Measurements from ENCODE around the gene CYP20A1. TPM values are rescaled to one million over a fixed set of nuclear protein-coding genes. Genes with fewer than 3 reads are reported as not detected.
"Not testable (repeated sequence)": the region's sequence is repeated elsewhere in the genome, so short reads cannot be mapped to it uniquely, and the experiment has no call there.

The CYP20A1 gene
- total RNA-seq, 1 donor from 2014 or later, result 23.1 TPM

DNA sequence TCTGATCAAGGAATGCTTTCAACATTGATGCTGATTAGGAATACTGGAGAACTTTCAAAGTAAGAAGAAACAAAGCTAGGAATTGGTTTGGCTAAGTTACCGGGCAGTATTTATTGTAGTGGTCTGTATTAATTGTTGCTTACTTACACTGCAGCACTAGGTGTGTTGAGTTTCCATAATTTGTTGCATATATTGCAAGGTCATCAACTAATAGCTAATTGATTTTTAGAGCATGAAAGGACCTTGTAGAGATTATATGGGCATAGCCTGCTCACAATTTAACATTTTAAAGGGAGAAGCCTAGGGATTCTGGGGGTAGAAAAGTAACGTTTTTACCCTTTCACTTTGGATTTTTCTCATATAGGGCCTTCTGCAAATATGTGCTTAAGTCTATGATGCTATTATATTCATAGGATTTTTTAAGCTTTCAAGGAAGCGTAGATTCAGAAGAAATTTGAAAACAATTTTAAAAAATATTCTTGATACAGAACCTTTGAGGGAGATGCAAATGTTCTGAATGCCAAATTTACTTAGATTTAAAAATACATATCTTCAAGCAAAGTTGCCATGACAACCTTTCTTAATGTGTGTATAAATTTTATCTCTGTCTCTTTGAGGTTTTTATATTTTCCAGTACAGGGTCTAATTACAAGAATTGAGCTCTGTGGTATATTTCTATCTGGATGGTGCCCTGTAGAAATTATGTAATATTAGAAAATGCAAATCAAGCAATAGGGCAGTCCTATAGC, 72.0 kb downstream of the CYP20A1 start:
- DNase-seq (ENCODE audit: low spot score), result no peak
- H3K36me3 Mint-ChIP-seq (ENCODE audit: low read depth), result peaks cover 12% of the 10 kb centered on the region
- H3K27ac Mint-ChIP-seq, result no peak overlapping the region
- H3K9me3 Mint-ChIP-seq, result no peaks in the 10 kb centered on the region
- H3K4me1 Mint-ChIP-seq (ENCODE audit: low read depth), result peaks cover 5% of the 10 kb centered on the region
- no peak overlapping the region for H3K4me3 Mint-ChIP-seq
- intact Hi-C loops (cut with micrococcal nuclease), result no loop called here
- no peaks in the 10 kb centered on the region for H3K27me3 Mint-ChIP-seq (ENCODE audit: insufficient read depth)

- Mint-ChIP-seq H3K4me1 (ENCODE audit: low read depth) (peaks cover 34% of the 10 kb centered on the region), H3K27ac (no peak overlapping the region), H3K27me3 (ENCODE audit: insufficient read depth) (peaks cover under 1% of the 10 kb centered on the region), H3K9me3 (no peaks in the 10 kb centered on the region), H3K4me3 (no peak overlapping the region), H3K36me3 (ENCODE audit: low read depth) (peaks cover 10% of the 10 kb centered on the region)
- no peak for DNase-seq (ENCODE audit: low spot score)
- intact Hi-C loops (cut with micrococcal nuclease), result loop anchor here (5.0 kb wide), 2 partner anchors 314 to 486 kb away; partner anchors contain the start of gene NBEAL1
These were observed 87.5 kb downstream of the CYP20A1 start for GRCh38 chr2:203326356-203326755.

DNA sequence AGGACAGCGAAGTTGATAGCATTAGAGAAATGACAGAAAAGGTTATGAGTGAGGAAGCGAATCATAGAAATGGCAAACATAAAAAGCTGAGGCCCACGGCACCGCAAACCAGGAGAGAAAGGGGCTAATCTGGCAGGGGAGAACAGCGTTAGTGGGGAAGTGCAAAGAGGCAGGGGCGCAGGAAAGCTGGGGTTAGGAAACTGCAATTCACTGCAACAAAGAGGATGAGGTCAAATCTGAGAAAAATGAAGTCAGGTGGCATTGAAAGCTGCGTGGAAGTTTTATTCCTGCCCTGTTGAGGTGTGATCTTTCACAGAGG, 88.7 kb downstream of the CYP20A1 start:
- peaks cover 34% of the 10 kb centered on the region for H3K4me1 Mint-ChIP-seq (ENCODE audit: low read depth)
- H3K9me3 Mint-ChIP-seq, result no peaks in the 10 kb centered on the region
- intact Hi-C loops (cut with micrococcal nuclease), result loop anchor here (5.0 kb wide), 2 partner anchors 315 to 485 kb away; partner anchors contain the start of gene NBEAL1
- peak overlapping the region; percentile 91 for H3K27ac Mint-ChIP-seq
- H3K4me3 Mint-ChIP-seq, result peak overlapping the region; percentile 94
- H3K36me3 Mint-ChIP-seq (ENCODE audit: low read depth), result peaks cover 10% of the 10 kb centered on the region
- no peaks in the 10 kb centered on the region for H3K27me3 Mint-ChIP-seq (ENCODE audit: insufficient read depth)
- no peak for DNase-seq (ENCODE audit: low spot score)

GRCh38 chr2:203327901-203328759, 89.3 kb downstream of the CYP20A1 start, which contains the start of gene ABI2:
Gene ABI2 (plus strand): TSS chr2:203328394. CDS start chr2:203328515, 121 bp downstream.
- no peaks in the 10 kb centered on the region for H3K9me3 Mint-ChIP-seq
- DNase-seq (ENCODE audit: low spot score), result peak; percentile 60
- H3K4me1 Mint-ChIP-seq (ENCODE audit: low read depth), result peaks cover 34% of the 10 kb centered on the region
- H3K27me3 Mint-ChIP-seq (ENCODE audit: insufficient read depth), result no peaks in the 10 kb centered on the region
- H3K27ac Mint-ChIP-seq, result peak within 1 kb of the TSS; percentile 91
- H3K4me3 Mint-ChIP-seq, result peak within 1 kb of the TSS; percentile 94
- H3K36me3 Mint-ChIP-seq (ENCODE audit: low read depth), result peaks cover 10% of the 10 kb centered on the region
- intact Hi-C loops (cut with micrococcal nuclease), result loop anchor here (1.0 to 5.0 kb wide), 4 partner anchors 89 to 484 kb away; partner anchors contain the start of genes CYP20A1, NBEAL1 and WDR12

- H3K4me1 Mint-ChIP-seq (ENCODE audit: low read depth), result peaks cover 38% of the 10 kb centered on the region
- peak; percentile 36 for DNase-seq (ENCODE audit: low spot score)
- peaks cover 10% of the 10 kb centered on the region for H3K36me3 Mint-ChIP-seq (ENCODE audit: low read depth)
- H3K9me3 Mint-ChIP-seq, result no peaks in the 10 kb centered on the region
- no peaks in the 10 kb centered on the region for H3K27me3 Mint-ChIP-seq (ENCODE audit: insufficient read depth)
- peak overlapping the region; percentile 90 for H3K4me3 Mint-ChIP-seq
- intact Hi-C loops (cut with micrococcal nuclease), result loop anchor here (1.0 to 5.0 kb wide), 4 partner anchors 90 to 483 kb away; partner anchors contain the start of genes CYP20A1, NBEAL1 and WDR12
- peak overlapping the region; percentile 79 for H3K27ac Mint-ChIP-seq
These were observed 90.1 kb downstream of the CYP20A1 start for GRCh38 chr2:203328760-203329540.

DNA sequence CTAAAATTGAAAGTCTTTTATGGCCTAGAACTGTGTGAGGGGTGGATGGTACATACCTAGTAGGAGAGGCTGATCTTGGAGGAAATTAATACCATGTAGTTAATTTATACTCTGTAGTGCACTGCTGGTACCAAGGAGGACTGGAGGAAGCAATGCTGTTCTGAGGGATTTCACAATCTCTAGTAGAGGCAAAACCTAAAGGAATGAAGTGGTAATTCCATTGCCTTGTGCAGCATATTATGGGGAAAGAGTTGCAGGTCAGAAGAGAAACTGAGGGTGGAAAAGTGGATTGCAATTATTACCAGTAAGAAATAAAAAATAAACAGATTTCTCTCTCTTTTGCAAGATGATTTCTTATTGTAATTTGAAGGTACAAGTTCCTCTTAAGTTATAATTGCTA, 91.6 kb downstream of the CYP20A1 start:
- Mint-ChIP-seq H3K9me3 (no peaks in the 10 kb centered on the region), H3K4me3 (peak overlapping the region; percentile 90)

GRCh38 chr2:203338322-203338721, 99.5 kb downstream of the CYP20A1 start:
- Mint-ChIP-seq H3K27ac (no peak overlapping the region), H3K4me3 (no peak overlapping the region), H3K4me1 (ENCODE audit: low read depth) (peaks cover 2% of the 10 kb centered on the region), H3K9me3 (no peaks in the 10 kb centered on the region), H3K27me3 (ENCODE audit: insufficient read depth) (no peaks in the 10 kb centered on the region), H3K36me3 (ENCODE audit: low read depth) (peaks cover 7% of the 10 kb centered on the region)
- intact Hi-C loops (cut with micrococcal nuclease), result no loop called here
- DNase-seq (ENCODE audit: low spot score), result no peak

More for the DNA sequence above, 91.6 kb downstream of the CYP20A1 start:
- intact Hi-C loops (cut with micrococcal nuclease), result no loop called here
- Mint-ChIP-seq H3K27ac (no peak overlapping the region), H3K27me3 (ENCODE audit: insufficient read depth) (no peaks in the 10 kb centered on the region), H3K4me1 (ENCODE audit: low read depth) (peaks cover 38% of the 10 kb centered on the region), H3K36me3 (ENCODE audit: low read depth) (peaks cover 13% of the 10 kb centered on the region)
- no peak for DNase-seq (ENCODE audit: low spot score)

- Mint-ChIP-seq H3K27me3 (ENCODE audit: insufficient read depth) (no peaks in the 10 kb centered on the region), H3K36me3 (ENCODE audit: low read depth) (peaks cover 11% of the 10 kb centered on the region), H3K27ac (no peak overlapping the region), H3K4me3 (no peak overlapping the region), H3K4me1 (ENCODE audit: low read depth) (no peaks in the 10 kb centered on the region), H3K9me3 (no peaks in the 10 kb centered on the region)
- intact Hi-C loops (cut with micrococcal nuclease), result no loop called here
- DNase-seq (ENCODE audit: low spot score), result no peak
These were observed 102.1 kb downstream of the CYP20A1 start for GRCh38 chr2:203340791-203341487.

- H3K4me3 Mint-ChIP-seq, result no peak overlapping the region
- peaks cover 11% of the 10 kb centered on the region for H3K36me3 Mint-ChIP-seq (ENCODE audit: low read depth)
- H3K27me3 Mint-ChIP-seq (ENCODE audit: insufficient read depth), result no peaks in the 10 kb centered on the region
- H3K4me1 Mint-ChIP-seq (ENCODE audit: low read depth), result no peaks in the 10 kb centered on the region
- no peak for DNase-seq (ENCODE audit: low spot score)
- no peaks in the 10 kb centered on the region for H3K9me3 Mint-ChIP-seq
- H3K27ac Mint-ChIP-seq, result no peak overlapping the region
- intact Hi-C loops (cut with micrococcal nuclease), result no loop called here
These were observed 103.0 kb downstream of the CYP20A1 start for GRCh38 chr2:203341741-203342310.

DNA sequence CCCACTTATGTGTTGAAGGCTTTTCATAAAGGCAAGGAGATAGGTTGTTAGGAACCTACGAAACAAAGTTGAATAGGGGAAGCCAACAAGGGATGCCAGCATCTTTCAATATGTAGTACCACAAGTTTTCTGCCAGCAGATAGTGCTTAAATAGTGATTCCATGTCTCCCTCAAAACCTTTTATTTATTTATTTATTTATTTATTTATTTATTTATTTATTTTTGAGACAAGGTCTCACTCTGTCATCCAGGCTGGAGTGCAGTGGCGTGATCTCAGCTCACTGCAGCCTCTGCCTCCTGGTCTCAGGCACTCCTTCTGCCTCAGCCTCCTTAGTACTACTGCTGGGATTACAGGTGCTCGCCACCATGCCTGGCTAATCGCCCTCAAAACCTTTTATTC, 103.6 kb downstream of the CYP20A1 start:
- H3K27ac Mint-ChIP-seq; H3K4me3 Mint-ChIP-seq; H3K9me3 Mint-ChIP-seq; H3K4me1 Mint-ChIP-seq (ENCODE audit: low read depth); DNase-seq (ENCODE audit: low spot score); intact Hi-C loops (cut with micrococcal nuclease); H3K27me3 Mint-ChIP-seq (ENCODE audit: insufficient read depth): not testable (repeated sequence)
- H3K36me3 Mint-ChIP-seq (ENCODE audit: low read depth), result peaks cover 11% of the 10 kb centered on the region

DNA sequence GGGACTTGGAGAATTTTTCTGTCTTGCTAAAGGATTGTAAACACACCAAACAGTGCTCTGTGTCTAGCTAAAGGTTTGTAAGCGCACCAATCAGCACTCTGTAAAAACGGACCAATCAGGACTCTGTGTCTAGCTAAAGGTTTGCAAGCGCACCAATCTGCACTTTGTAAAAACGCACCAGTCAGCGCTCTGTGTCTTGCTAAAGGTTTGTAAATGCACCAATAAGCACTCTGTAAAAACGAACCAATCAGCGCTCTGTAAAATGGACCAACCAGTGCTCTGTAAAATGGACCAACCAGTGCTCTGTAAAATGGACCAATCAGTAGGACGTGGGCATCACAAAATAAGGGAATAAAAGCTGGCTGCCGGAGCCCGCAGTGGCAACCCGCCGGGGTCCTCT, 105.8 kb downstream of the CYP20A1 start:
- DNase-seq (ENCODE audit: low spot score), result no peak
- no peaks in the 10 kb centered on the region for H3K9me3 Mint-ChIP-seq
- no peak overlapping the region for H3K27ac Mint-ChIP-seq
- intact Hi-C loops (cut with micrococcal nuclease), result no loop called here
- H3K4me1 Mint-ChIP-seq (ENCODE audit: low read depth), result peaks cover 4% of the 10 kb centered on the region
- peaks cover 9% of the 10 kb centered on the region for H3K36me3 Mint-ChIP-seq (ENCODE audit: low read depth)
- H3K4me3 Mint-ChIP-seq, result no peak overlapping the region
- no peaks in the 10 kb centered on the region for H3K27me3 Mint-ChIP-seq (ENCODE audit: insufficient read depth)

DNA sequence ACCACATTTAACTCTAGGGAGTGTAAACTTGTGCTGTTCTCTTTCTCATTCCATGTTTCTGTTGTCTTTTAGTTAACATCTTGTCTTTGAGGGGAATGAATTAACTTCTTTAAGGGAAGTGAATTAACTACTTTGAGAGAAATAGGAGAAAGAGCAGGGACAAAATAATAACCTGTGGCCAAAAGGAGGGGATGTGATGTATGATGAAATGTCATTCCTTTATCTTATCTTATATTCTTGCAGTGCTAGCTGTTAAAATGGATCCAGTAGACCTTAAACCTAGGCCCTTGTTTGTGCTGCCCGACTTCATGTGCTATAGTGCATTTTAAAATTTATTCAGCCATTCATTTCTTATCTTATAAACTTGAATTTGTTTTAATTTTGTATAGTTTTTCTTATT, 107.8 kb downstream of the CYP20A1 start:
- intact Hi-C loops (cut with micrococcal nuclease), result no loop called here
- H3K4me1 Mint-ChIP-seq (ENCODE audit: low read depth), result peaks cover 4% of the 10 kb centered on the region
- DNase-seq (ENCODE audit: low spot score), result no peak

More for the DNA sequence above, 107.8 kb downstream of the CYP20A1 start:
- H3K36me3 Mint-ChIP-seq (ENCODE audit: low read depth), result peaks cover 9% of the 10 kb centered on the region
- no peaks in the 10 kb centered on the region for H3K9me3 Mint-ChIP-seq
- no peak overlapping the region for H3K4me3 Mint-ChIP-seq
- H3K27ac Mint-ChIP-seq, result no peak overlapping the region
- H3K27me3 Mint-ChIP-seq (ENCODE audit: insufficient read depth), result no peaks in the 10 kb centered on the region
